GM18870 (cell line): Measurements from ENCODE around the gene PHTF1.

Experiments
- ATAC-seq: cut with Tn5 transposase; IDR thresholded peaks from one replicate; pipeline ENCODE4 v1.9.1; 2021; ENCODE audit warnings: moderate library complexity; ENCODE audit not compliant: unreplicated experiment

PHTF1 gene

GRCh38 chr1:113759333-113760101 lies at the start of gene PHTF1:
TSS of gene PHTF1 (minus strand) at chr1:113759486. CDS start at chr1:113758703, 783 bp downstream.
- ATAC-seq: peak; percentile 61

GRCh38 chr1:113808450-113809195 lies 49.3 kb upstream of the PHTF1 start:
- ATAC-seq: no peak

- ATAC-seq: no peak
Measured at GRCh38 chr1:113805639-113806038, 46.4 kb upstream of the PHTF1 start.

GRCh38 chr1:113805256-113805531 lies 45.9 kb upstream of the PHTF1 start:
- no peak for ATAC-seq

GRCh38 chr1:113804421-113805255 lies 45.4 kb upstream of the PHTF1 start:
- ATAC-seq: no peak

GRCh38 chr1:113802367-113803007 lies 43.2 kb upstream of the PHTF1 start:
- no peak for ATAC-seq

GRCh38 chr1:113800487-113800886 lies 41.2 kb upstream of the PHTF1 start:
- no peak for ATAC-seq

- ATAC-seq: no peak
Measured at GRCh38 chr1:113797472-113797871, 38.2 kb upstream of the PHTF1 start.

- peak; percentile 48 for ATAC-seq
Measured at GRCh38 chr1:113793878-113794834, 34.9 kb upstream of the PHTF1 start.

GRCh38 chr1:113792986-113793385 lies 33.7 kb upstream of the PHTF1 start:
- ATAC-seq: no peak

GRCh38 chr1:113792471-113792870 lies 33.2 kb upstream of the PHTF1 start:
- ATAC-seq: no peak

GRCh38 chr1:113788802-113789201 lies 29.5 kb upstream of the PHTF1 start:
- no peak for ATAC-seq

GRCh38 chr1:113787663-113788062 lies 28.4 kb upstream of the PHTF1 start:
- no peak for ATAC-seq

GRCh38 chr1:113786069-113786468 lies 26.8 kb upstream of the PHTF1 start:
- ATAC-seq: no peak

GRCh38 chr1:113784104-113784779 lies 25.0 kb upstream of the PHTF1 start:
- peak; percentile 72 for ATAC-seq

GRCh38 chr1:113783254-113784103 lies 24.2 kb upstream of the PHTF1 start:
- ATAC-seq: peak; percentile 52

- no peak for ATAC-seq
Measured at GRCh38 chr1:113782406-113782805, 23.1 kb upstream of the PHTF1 start.

GRCh38 chr1:113780374-113781146 lies 21.3 kb upstream of the PHTF1 start:
- ATAC-seq: no peak
